Gastroesophageal sphincter (tissue), 3 donors: ENCODE measurements around the gene MEGF11.

Experiments used
- EP300 ChIP-seq: sonication (generic); formaldehyde crosslinking; IDR thresholded peaks from one replicate; pipeline ENCODE4 v1.6.1; 2017; ENCODE audit warnings: antibody characterized with exemption, mild to moderate bottlenecking
- POLR2A ChIP-seq, 2 donors: fragments of 450-650 bp; IDR thresholded peaks; one replicate each; pipeline ENCODE4 v1.6.1; 2017; ENCODE audit warnings: antibody characterized with exemption in 2 of 2, mild to moderate bottlenecking in 2 of 2, moderate library complexity in 1 of 2
- TF ChIP-seq, protein P1 (sequence below), 4 experiments: fragments of 200-600 bp in 2 of 4; fragments of 450-650 bp in 2 of 4; sonication (generic) in 1 of 4; IDR thresholded peaks; one replicate each; pipeline ENCODE4 v1.5.1; 2017 to 2019; ENCODE audit warnings: antibody characterized with exemption in 4 of 4, mild to moderate bottlenecking in 2 of 4, moderate library complexity in 2 of 4

DNA sequence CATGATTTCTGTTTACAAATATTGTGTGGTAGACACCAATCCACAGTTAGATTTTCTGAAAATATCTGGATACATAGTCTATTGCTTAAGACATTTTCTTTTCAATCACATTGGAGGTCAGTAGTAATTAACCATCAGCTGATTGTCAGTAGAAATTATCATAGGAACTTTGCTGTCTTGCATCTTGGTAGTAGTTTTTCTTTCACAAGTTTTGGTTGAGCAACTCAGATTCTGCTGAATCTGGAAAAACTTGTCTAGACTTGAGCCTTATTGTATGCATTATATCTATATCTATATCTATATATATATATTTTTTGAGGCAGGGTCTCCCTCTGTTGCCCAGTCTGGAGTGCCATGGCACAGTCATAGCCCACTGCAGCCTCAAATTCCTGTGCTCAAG lies 380.3 kb downstream of the MEGF11 start:
- TF ChIP-seq, protein P1, sequence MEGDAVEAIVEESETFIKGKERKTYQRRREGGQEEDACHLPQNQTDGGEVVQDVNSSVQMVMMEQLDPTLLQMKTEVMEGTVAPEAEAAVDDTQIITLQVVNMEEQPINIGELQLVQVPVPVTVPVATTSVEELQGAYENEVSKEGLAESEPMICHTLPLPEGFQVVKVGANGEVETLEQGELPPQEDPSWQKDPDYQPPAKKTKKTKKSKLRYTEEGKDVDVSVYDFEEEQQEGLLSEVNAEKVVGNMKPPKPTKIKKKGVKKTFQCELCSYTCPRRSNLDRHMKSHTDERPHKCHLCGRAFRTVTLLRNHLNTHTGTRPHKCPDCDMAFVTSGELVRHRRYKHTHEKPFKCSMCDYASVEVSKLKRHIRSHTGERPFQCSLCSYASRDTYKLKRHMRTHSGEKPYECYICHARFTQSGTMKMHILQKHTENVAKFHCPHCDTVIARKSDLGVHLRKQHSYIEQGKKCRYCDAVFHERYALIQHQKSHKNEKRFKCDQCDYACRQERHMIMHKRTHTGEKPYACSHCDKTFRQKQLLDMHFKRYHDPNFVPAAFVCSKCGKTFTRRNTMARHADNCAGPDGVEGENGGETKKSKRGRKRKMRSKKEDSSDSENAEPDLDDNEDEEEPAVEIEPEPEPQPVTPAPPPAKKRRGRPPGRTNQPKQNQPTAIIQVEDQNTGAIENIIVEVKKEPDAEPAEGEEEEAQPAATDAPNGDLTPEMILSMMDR (IDR thresholded peaks at IDR 0.05), result no peak
- TF ChIP-seq POLR2A (IDR thresholded peaks at IDR 0.05) (no peak), EP300 (no peak)
